HG03097 (cell line): ENCODE measurements around the gene CDH20.
A peak's percentile ranks its signal among the peaks of the same experiment; 100 is the strongest.

Experiments used
- ATAC-seq: cut with Tn5 transposase; IDR thresholded peaks from one replicate; pipeline ENCODE4 v1.9.1; 2021; ENCODE audit not compliant: unreplicated experiment, low FRiP score

The CDH20 gene

GRCh38 chr18:61502472-61502871 is 169.2 kb downstream of the CDH20 start:
- ATAC-seq = no peak

DNA sequence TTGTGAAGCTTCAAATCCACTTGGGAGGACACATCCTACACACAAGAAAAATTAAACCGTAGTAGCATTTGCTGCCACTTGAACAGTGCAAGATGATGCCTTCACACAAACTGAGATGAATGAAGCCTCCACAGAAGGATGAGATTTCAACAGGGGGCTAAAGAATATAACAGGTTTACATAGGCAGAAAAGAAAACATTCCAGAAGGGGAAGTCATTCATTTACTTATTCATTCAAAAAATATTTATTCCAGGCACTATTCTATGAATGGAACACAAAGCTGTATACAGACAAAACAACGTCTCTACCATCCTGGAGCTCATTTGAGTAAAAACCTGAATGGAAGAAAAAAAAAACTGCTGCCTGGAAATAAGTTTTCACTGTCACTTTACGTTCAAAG is 170.5 kb downstream of the CDH20 start:
- ATAC-seq = no peak

DNA sequence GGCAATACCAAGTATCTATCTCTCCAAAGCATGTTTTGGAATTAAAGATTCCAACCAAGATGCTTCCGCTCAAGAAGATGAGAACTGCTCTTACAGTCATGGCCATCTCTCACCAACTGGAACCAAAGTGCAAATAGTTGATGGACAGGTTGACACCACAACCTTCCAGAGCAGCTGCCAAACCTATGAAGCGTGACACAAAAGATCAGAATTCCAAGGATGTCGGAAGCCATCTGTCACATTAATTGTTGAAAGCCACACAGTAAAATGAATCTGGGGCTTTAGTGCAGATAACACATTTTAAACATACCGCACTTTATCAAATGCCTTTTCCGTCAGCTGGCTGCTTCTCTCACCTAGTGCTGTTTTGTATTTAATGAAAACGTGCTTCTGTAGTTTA is 195.7 kb downstream of the CDH20 start:
- no peak for ATAC-seq

DNA sequence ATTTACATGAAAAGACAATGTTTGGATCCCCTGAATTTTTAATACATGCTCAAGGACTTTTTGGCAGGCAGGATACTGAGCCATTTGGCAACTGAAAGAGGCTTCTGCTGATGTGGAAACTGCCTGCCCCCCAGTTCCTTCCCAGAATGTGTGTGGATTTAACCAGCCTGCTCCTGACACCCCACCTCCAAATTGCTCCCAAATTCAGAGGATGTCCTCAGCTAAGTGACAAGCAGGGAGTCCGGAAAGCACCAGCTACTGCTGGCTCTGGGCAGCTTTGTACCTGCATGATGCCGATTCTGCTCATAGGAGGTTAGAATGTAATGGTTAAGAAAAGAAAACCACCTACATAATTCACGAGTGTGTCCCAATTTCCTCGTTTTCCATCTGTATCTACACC is 197.5 kb downstream of the CDH20 start:
- no peak for ATAC-seq

- ATAC-seq = no peak
These were observed 198.0 kb downstream of the CDH20 start for GRCh38 chr18:61531182-61531581.

DNA sequence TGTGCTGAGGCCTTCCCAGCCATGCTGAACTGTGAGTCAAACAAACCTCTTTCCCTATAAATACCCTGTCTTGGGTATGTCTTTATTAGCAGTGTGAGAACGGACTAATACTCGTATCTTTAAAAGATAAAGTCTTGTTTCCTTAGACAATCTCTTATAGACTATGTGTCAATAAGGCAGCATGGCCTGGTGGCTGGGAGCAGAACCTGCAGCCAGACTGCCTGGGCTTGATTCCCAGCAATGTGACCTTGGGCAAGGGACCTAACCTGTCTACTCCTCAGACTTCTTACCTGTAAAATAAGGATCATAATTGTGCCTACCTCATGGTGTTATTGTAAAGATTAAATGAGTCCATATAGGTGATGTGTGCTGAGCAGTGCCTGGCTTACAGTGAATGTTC is 198.7 kb downstream of the CDH20 start:
- no peak for ATAC-seq

GRCh38 chr18:61535401-61535800 is 202.2 kb downstream of the CDH20 start:
- ATAC-seq = no peak

- ATAC-seq = no peak
These were observed 208.4 kb downstream of the CDH20 start for GRCh38 chr18:61541673-61542072.

- no peak for ATAC-seq
These were observed 209.4 kb downstream of the CDH20 start for GRCh38 chr18:61542596-61542995.

- no peak for ATAC-seq
These were observed 210.3 kb downstream of the CDH20 start for GRCh38 chr18:61543518-61543917.

- ATAC-seq = no peak
These were observed 210.9 kb downstream of the CDH20 start for GRCh38 chr18:61544178-61544577.

GRCh38 chr18:61545281-61546245 is 212.3 kb downstream of the CDH20 start:
- no peak for ATAC-seq

- ATAC-seq = no peak
These were observed 213.4 kb downstream of the CDH20 start for GRCh38 chr18:61546590-61546989.

GRCh38 chr18:61549416-61549815 is 216.2 kb downstream of the CDH20 start:
- no peak for ATAC-seq

- ATAC-seq = no peak
These were observed 216.7 kb downstream of the CDH20 start for GRCh38 chr18:61549889-61550288.

DNA sequence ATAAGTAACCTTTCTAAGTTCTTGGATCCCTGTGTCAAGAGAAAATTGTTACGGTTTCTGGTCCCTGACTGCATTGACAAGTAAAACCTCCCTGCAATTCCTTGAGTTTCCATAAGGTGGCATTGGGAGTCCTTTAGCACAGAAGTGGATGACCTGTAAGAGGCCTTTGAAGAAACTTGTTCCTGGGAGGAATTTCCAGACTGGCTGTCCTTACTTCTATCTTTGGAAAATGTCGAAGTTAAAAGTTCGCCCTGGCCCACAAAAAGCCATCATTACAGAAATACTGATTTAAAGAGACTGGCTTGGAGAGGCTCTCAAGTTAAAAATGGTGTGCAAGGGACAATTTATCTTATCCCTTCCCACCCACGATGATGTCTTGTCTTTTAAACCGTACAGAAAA is 218.4 kb downstream of the CDH20 start:
- ATAC-seq = peak; percentile 71

GRCh38 chr18:61553045-61553659 is 219.9 kb downstream of the CDH20 start:
- no peak for ATAC-seq

GRCh38 chr18:61554117-61554776 is 221.0 kb downstream of the CDH20 start:
- ATAC-seq = no peak

DNA sequence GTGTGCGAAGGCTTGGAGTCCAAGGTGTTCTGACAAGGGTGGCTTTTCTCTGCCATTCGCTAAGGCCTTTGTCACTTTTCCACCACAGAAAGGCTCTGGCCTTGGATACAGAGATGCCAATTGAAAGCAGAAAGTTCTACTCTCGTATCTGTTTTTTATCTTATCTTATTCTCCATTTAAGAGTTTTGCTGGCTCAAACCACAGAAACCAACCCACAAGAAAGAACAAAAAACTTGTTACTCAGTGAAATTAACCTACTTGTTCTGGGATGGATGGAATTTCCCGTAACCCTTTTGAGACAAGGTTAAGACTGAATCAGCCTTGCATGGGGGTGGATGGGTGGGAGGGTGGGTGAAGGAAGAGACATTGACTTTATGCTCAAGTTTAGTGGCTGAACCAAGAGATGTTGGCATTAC is 221.7 kb downstream of the CDH20 start:
- no peak for ATAC-seq

GRCh38 chr18:61556316-61556715 is 223.1 kb downstream of the CDH20 start:
- no peak for ATAC-seq

GRCh38 chr18:61556862-61557261 is 223.6 kb downstream of the CDH20 start:
- no peak for ATAC-seq
